LNCAP (cell line): ENCODE data around the gene TBC1D24.

ENCODE experiments used
- TF ChIP-seq, protein P1 (sequence below): fragments of 450-650 bp; IDR thresholded peaks from 2 replicates; pipeline ENCODE4 v1.5.1; 2017; ENCODE audit warnings: mild to moderate bottlenecking

TBC1D24 gene

GRCh38 chr16:2443555-2443954 is 31.4 kb upstream of the TBC1D24 start:
- TF ChIP-seq, protein P1, sequence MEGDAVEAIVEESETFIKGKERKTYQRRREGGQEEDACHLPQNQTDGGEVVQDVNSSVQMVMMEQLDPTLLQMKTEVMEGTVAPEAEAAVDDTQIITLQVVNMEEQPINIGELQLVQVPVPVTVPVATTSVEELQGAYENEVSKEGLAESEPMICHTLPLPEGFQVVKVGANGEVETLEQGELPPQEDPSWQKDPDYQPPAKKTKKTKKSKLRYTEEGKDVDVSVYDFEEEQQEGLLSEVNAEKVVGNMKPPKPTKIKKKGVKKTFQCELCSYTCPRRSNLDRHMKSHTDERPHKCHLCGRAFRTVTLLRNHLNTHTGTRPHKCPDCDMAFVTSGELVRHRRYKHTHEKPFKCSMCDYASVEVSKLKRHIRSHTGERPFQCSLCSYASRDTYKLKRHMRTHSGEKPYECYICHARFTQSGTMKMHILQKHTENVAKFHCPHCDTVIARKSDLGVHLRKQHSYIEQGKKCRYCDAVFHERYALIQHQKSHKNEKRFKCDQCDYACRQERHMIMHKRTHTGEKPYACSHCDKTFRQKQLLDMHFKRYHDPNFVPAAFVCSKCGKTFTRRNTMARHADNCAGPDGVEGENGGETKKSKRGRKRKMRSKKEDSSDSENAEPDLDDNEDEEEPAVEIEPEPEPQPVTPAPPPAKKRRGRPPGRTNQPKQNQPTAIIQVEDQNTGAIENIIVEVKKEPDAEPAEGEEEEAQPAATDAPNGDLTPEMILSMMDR: no peak

DNA sequence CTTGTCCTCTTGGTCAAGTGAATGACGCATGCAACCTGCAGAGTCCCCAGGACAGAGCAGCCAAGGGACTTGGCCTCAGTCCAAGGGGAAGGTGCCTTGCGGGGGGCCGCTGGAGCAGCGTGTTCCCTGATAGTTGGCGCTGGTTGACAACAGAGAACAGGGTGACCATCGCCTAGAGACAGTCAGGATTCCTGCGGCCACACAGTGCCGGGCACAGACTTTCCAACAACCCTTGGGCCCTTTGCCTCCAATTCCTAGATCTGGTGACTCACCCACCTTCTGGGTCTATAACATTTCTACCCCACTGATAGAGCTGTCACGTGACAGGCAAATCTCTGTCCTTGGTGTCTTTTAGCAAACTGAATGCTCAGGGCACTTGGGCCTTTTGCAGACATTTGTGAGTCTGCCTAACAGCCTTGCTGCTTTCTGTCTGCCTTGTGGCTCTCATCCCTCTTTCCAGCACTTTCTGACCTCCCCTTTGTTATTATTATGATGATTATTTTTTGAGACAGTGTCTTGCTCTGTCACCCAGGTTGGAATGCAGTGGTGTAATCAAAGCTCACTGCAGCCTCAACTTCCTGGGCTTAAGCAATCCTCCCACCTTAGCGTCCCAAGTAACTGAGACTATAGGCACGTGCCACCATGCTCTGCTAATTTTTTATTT is 26.9 kb upstream of the TBC1D24 start:
- TF ChIP-seq, protein P1: no peak

- TF ChIP-seq, protein P1: no peak
Measured at GRCh38 chr16:2449118-2449517, 25.8 kb upstream of the TBC1D24 start.

- TF ChIP-seq, protein P1: no peak
Measured at GRCh38 chr16:2450535-2450934, 24.4 kb upstream of the TBC1D24 start.

- TF ChIP-seq, protein P1: no peak
Measured at GRCh38 chr16:2450975-2451381, 23.9 kb upstream of the TBC1D24 start.

GRCh38 chr16:2451851-2452320 is 23.0 kb upstream of the TBC1D24 start:
- TF ChIP-seq, protein P1: no peak

DNA sequence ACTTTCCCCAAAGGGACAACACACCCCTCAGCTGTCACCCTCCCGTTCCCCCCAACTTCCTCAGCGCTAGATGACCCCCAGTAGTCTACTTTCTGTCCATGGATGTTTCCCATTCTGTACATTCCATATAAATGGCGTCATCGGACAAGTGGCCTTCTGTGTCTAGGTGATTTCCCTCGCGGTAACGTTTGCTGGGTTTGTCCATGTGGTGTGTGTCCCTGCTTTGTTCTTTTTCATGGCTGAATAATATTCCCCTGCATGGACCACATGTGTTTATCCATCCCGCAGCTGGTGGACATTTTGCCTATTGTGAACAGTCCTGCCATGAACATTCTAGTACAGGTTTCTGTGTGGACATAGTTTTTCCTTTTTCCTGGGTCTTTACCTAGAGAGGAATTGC is 22.3 kb upstream of the TBC1D24 start:
- TF ChIP-seq, protein P1: no peak
